DND-41 (cell line): ENCODE measurements around the gene OPRL1.

ENCODE experiments used
- ATAC-seq: fragments of 200-7000 bp; cut with Tn5 transposase; 3 replicates; pipeline ENCODE4 v1.9.1; 2021; ENCODE audit warnings: low read depth; ENCODE audit not compliant: insufficient read depth
- DNase-seq: peaks from one replicate; pipeline ENCODE4 v3.0.0-alpha.2; 2020
- H2AFZ ChIP-seq: 2 replicates; pipeline ENCODE4 v1.6.0; 2012; ENCODE audit warnings: low read depth, low read length
- H3K27ac ChIP-seq: 2 replicates; pipeline ENCODE4 v1.5.1; 2012; ENCODE audit warnings: low read length, inconsistent platforms
- H3K27me3 ChIP-seq: fragments of 200-600 bp; sonication (generic); 2 replicates; pipeline ENCODE4 v1.6.0; 2012; ENCODE audit warnings: low read length, mild to moderate bottlenecking, inconsistent platforms; ENCODE audit not compliant: insufficient read depth, poor library complexity
- H3K36me3 ChIP-seq: 2 replicates; pipeline ENCODE4 v1.5.1; 2012; ENCODE audit warnings: low read length, inconsistent platforms; ENCODE audit not compliant: insufficient read depth
- H3K4me1 ChIP-seq: 2 replicates; pipeline ENCODE4 v1.5.1; 2012; ENCODE audit warnings: mild to moderate bottlenecking, low read length; ENCODE audit not compliant: insufficient read depth
- H3K4me2 ChIP-seq: 2 replicates; pipeline ENCODE4 v1.6.0; 2012; ENCODE audit warnings: mild to moderate bottlenecking, moderate library complexity, low read length, inconsistent platforms; ENCODE audit not compliant: insufficient read depth
- H3K4me3 ChIP-seq, 2 experiments: fragments of 200-600 bp in 1 of 2; shearing (Covaris generic) in 1 of 2; 2 replicates each; pipeline ENCODE4 v1.5.1; 2012 to 2016; ENCODE audit warnings: inconsistent platforms in 2 of 2, low read length in 2 of 2, mild to moderate bottlenecking in 2 of 2, low read depth in 1 of 2, moderate library complexity in 1 of 2
- H3K79me2 ChIP-seq: 2 replicates; pipeline ENCODE4 v1.6.0; 2012; ENCODE audit warnings: low read length, inconsistent platforms; ENCODE audit not compliant: insufficient read depth
- H3K9ac ChIP-seq: 2 replicates; pipeline ENCODE4 v1.6.0; 2012; ENCODE audit warnings: low read depth, mild to moderate bottlenecking, inconsistent platforms, low read length, moderate library complexity
- H3K9me3 ChIP-seq: 2 replicates; pipeline ENCODE4 v1.5.1; 2012; ENCODE audit warnings: low read length, moderate library complexity, mild to moderate bottlenecking, inconsistent platforms; ENCODE audit not compliant: insufficient read depth, severe bottlenecking
- H4K20me1 ChIP-seq: 2 replicates; pipeline ENCODE4 v1.6.0; 2012; ENCODE audit warnings: low read length; ENCODE audit not compliant: insufficient read depth
- EZH2 ChIP-seq: IDR thresholded peaks from 3 replicates; pipeline ENCODE4 v1.6.1; 2012; ENCODE audit warnings: borderline replicate concordance, low read depth, mild to moderate bottlenecking, moderate library complexity, low read length, inconsistent platforms; ENCODE audit not compliant: severe bottlenecking
- TF ChIP-seq, protein P1 (sequence below): IDR thresholded peaks from 2 replicates; pipeline ENCODE4 v1.5.1; 2012; ENCODE audit warnings: borderline replicate concordance, low read length, moderate library complexity, mild to moderate bottlenecking; ENCODE audit not compliant: poor library complexity, severe bottlenecking; ENCODE audit errors: extremely low read depth

Gene OPRL1

DNA sequence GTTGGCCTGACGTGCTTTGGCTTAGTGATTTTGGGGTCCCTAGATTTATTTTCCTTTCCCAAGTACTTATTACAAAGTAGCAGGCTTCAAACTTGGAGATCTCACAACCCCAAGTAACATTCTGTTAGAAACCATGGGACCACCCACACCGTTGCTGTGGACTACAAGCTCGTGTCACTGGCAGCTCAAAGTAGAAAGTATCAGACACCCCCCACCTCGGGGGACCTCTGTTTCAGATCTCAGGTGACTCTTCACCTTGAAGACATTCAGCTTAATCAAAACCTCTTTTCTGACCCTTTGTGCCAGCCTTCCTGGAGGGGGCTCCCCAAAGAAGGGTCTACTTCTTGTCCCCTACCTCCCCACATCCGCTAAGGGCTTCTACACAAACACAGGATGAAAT, 68.7 kb downstream of the OPRL1 start:
- Histone ChIP-seq H3K4me2 (no peak overlapping the region), H3K9ac (no peak overlapping the region), H3K4me1 (no peaks in the 10 kb centered on the region), H3K4me3 (no peak overlapping the region), H4K20me1 (peaks cover 5% of the 10 kb centered on the region), H3K36me3 (no peaks in the 10 kb centered on the region), H3K27me3 (no peaks in the 10 kb centered on the region), H3K9me3 (peaks cover 22% of the 10 kb centered on the region), H2AFZ (no peak overlapping the region), H3K79me2 (no peaks in the 10 kb centered on the region), H3K27ac (no peak overlapping the region)
- ATAC-seq (no peak), DNase-seq (no peak)
- TF ChIP-seq, protein P1, sequence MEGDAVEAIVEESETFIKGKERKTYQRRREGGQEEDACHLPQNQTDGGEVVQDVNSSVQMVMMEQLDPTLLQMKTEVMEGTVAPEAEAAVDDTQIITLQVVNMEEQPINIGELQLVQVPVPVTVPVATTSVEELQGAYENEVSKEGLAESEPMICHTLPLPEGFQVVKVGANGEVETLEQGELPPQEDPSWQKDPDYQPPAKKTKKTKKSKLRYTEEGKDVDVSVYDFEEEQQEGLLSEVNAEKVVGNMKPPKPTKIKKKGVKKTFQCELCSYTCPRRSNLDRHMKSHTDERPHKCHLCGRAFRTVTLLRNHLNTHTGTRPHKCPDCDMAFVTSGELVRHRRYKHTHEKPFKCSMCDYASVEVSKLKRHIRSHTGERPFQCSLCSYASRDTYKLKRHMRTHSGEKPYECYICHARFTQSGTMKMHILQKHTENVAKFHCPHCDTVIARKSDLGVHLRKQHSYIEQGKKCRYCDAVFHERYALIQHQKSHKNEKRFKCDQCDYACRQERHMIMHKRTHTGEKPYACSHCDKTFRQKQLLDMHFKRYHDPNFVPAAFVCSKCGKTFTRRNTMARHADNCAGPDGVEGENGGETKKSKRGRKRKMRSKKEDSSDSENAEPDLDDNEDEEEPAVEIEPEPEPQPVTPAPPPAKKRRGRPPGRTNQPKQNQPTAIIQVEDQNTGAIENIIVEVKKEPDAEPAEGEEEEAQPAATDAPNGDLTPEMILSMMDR, result no peak
- TF ChIP-seq EZH2, result no peak

DNA sequence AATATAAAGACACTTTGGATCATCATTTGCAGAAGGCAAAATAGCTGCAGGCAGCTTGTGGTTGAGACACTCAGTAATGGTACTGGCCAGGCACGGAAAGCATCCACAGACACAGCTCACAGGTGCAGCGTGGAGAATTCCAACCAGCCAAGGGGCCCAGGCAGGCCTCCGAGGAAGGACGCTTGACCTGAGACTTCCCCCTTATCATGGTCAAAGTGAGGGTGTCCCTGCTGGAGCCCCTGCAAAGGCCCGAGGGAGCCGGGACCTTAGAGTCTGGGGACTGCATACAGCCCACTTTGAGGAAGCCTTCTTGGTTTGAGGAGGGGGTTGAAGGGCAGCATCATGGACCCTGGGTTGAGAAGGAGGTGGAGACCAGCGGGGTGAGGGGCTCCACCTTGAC, 69.3 kb downstream of the OPRL1 start:
- Histone ChIP-seq H3K27me3 (no peaks in the 10 kb centered on the region), H2AFZ (no peak overlapping the region), H3K36me3 (no peaks in the 10 kb centered on the region), H3K27ac (no peak overlapping the region), H3K9me3 (peaks cover 18% of the 10 kb centered on the region), H3K4me2 (no peak overlapping the region), H3K4me1 (no peaks in the 10 kb centered on the region), H3K79me2 (no peaks in the 10 kb centered on the region), H3K4me3 (no peak overlapping the region), H4K20me1 (peaks cover 5% of the 10 kb centered on the region), H3K9ac (no peak overlapping the region)
- DNase-seq (no peak), ATAC-seq (no peak)
- TF ChIP-seq, protein P1, result no peak
- TF ChIP-seq EZH2, result no peak

DNA sequence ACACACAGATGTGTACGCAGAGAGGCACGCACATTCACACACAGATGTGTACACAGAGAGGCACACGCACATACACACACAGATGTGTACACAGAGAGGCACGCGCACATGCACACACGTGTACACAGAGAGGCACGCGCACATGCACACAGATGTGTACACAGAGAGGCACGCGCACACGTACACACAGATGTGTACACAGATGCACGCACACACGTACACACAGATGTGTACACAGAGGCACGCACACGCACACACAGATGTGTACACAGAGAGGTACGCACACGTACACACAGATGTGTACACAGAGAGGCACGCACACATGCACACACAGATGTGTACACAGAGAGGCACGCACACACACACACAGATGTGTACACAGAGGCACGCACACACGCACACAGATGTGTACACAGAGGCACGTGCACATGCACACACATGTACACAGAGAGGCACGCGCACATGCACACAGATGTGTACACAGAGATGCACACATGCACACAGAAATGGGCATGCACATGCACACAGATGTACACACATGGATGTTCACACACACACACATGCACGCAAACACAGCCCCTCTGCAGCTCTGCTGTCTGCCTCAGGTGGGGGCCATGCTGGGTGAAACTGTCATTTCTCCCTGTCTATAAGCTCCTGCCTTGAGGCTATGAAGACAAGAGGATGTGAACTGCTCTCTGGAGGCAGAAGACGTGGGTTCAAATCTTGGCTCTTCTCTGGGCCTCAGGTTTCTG, 70.1 kb downstream of the OPRL1 start:
- H2AFZ ChIP-seq, result no peak overlapping the region
- no peak overlapping the region for H3K4me2 ChIP-seq
- H3K4me1 ChIP-seq, result no peaks in the 10 kb centered on the region
- no peak overlapping the region for H3K27ac ChIP-seq
- no peaks in the 10 kb centered on the region for H3K79me2 ChIP-seq
- no peak for DNase-seq
- peaks cover 13% of the 10 kb centered on the region for H3K9me3 ChIP-seq
- H4K20me1 ChIP-seq, result peaks cover 10% of the 10 kb centered on the region
- no peak for TF ChIP-seq EZH2
- TF ChIP-seq, protein P1, result no peak
- no peaks in the 10 kb centered on the region for H3K27me3 ChIP-seq
- H3K9ac ChIP-seq, result no peak overlapping the region
- no peak for ATAC-seq
- H3K36me3 ChIP-seq, result no peaks in the 10 kb centered on the region
- no peak overlapping the region for H3K4me3 ChIP-seq
